Measurements from ENCODE around the gene LRTM1.

Gene LRTM1

GRCh38 chr3:54906763-54907162 lies 21.1 kb downstream of the LRTM1 start:
- Histone ChIP-seq H3K27me3 (ENCODE audit: low read depth, low read length) (peaks cover 5% of the 10 kb centered on the region; the same call in 1 of the 2 replicates), H3K4me3 (ENCODE audit: low read length) (no peak overlapping the region), H4K20me1 (ENCODE audit: insufficient read depth, low read length) (no peaks in the 10 kb centered on the region), H3K4me2 (ENCODE audit: low read length) (no peak overlapping the region), H3K36me3 (replicated peaks; ENCODE audit: low read depth, low read length) (no peaks in the 10 kb centered on the region), H3K27ac (ENCODE audit: low read length) (no peak overlapping the region), H3K4me1 (ENCODE audit: low read length) (no peaks in the 10 kb centered on the region), H3K9ac (ENCODE audit: low read length) (no peak overlapping the region), H3K79me2 (ENCODE audit: low read length) (no peaks in the 10 kb centered on the region), H2AFZ (ENCODE audit: low read depth, low read length) (no peak overlapping the region), H3K9me3 (ENCODE audit: insufficient read depth, low read length) (no peaks in the 10 kb centered on the region)
- TF ChIP-seq EZH2phosphoT487 (IDR thresholded peaks at IDR 0.05; ENCODE audit: low read depth) (no peak), CTCF (IDR thresholded peaks at IDR 0.05; ENCODE audit: low read depth, low read length) (no peak)

- H2AFZ ChIP-seq (ENCODE audit: low read depth, low read length) = no peak overlapping the region
- H3K27ac ChIP-seq (ENCODE audit: low read length) = no peak overlapping the region
- H3K4me1 ChIP-seq (ENCODE audit: low read length) = no peaks in the 10 kb centered on the region
- H3K79me2 ChIP-seq (ENCODE audit: low read length) = no peaks in the 10 kb centered on the region
- no peaks in the 10 kb centered on the region for H3K36me3 ChIP-seq (replicated peaks; ENCODE audit: low read depth, low read length)
- H3K4me3 ChIP-seq (ENCODE audit: low read length) = no peak overlapping the region
- H4K20me1 ChIP-seq (ENCODE audit: insufficient read depth, low read length) = no peaks in the 10 kb centered on the region
- H3K9me3 ChIP-seq (ENCODE audit: insufficient read depth, low read length) = no peaks in the 10 kb centered on the region
- peaks cover 5% of the 10 kb centered on the region; the same call in 1 of the 2 replicates for H3K27me3 ChIP-seq (ENCODE audit: low read depth, low read length)
- H3K4me2 ChIP-seq (ENCODE audit: low read length) = no peak overlapping the region
- TF ChIP-seq CTCF (IDR thresholded peaks at IDR 0.05; ENCODE audit: low read depth, low read length) (no peak), EZH2phosphoT487 (IDR thresholded peaks at IDR 0.05; ENCODE audit: low read depth) (no peak)
- no peak overlapping the region for H3K9ac ChIP-seq (ENCODE audit: low read length)
Measured at GRCh38 chr3:54905920-54906319, 21.9 kb downstream of the LRTM1 start.

GRCh38 chr3:54905261-54905888 lies 22.5 kb downstream of the LRTM1 start:
- H3K79me2 ChIP-seq (ENCODE audit: low read length) = no peaks in the 10 kb centered on the region
- H3K4me1 ChIP-seq (ENCODE audit: low read length) = no peaks in the 10 kb centered on the region
- H3K36me3 ChIP-seq (replicated peaks; ENCODE audit: low read depth, low read length) = no peaks in the 10 kb centered on the region
- no peaks in the 10 kb centered on the region for H3K9me3 ChIP-seq (ENCODE audit: insufficient read depth, low read length)
- no peak overlapping the region for H2AFZ ChIP-seq (ENCODE audit: low read depth, low read length)
- H3K4me3 ChIP-seq (ENCODE audit: low read length) = no peak overlapping the region
- no peaks in the 10 kb centered on the region for H4K20me1 ChIP-seq (ENCODE audit: insufficient read depth, low read length)
- H3K27me3 ChIP-seq (ENCODE audit: low read depth, low read length) = peaks cover 5% of the 10 kb centered on the region; the same call in 1 of the 2 replicates
- no peak for TF ChIP-seq EZH2phosphoT487 (IDR thresholded peaks at IDR 0.05; ENCODE audit: low read depth)
- no peak for TF ChIP-seq CTCF (IDR thresholded peaks at IDR 0.05; ENCODE audit: low read depth, low read length)
- H3K27ac ChIP-seq (ENCODE audit: low read length) = no peak overlapping the region
- no peak overlapping the region for H3K9ac ChIP-seq (ENCODE audit: low read length)
- no peak overlapping the region for H3K4me2 ChIP-seq (ENCODE audit: low read length)

GRCh38 chr3:54901906-54902685 lies 25.8 kb downstream of the LRTM1 start:
- no peak overlapping the region for H3K27ac ChIP-seq (ENCODE audit: low read length)
- no peaks in the 10 kb centered on the region; the same call in 1 of the 2 replicates for H4K20me1 ChIP-seq (ENCODE audit: insufficient read depth, low read length)
- H3K36me3 ChIP-seq (replicated peaks; ENCODE audit: low read depth, low read length) = no peaks in the 10 kb centered on the region
- no peak overlapping the region for H2AFZ ChIP-seq (ENCODE audit: low read depth, low read length)
- H3K4me3 ChIP-seq (ENCODE audit: low read length) = no peak overlapping the region
- H3K27me3 ChIP-seq (ENCODE audit: low read depth, low read length) = no peaks in the 10 kb centered on the region
- no peaks in the 10 kb centered on the region for H3K4me1 ChIP-seq (ENCODE audit: low read length)
- H3K9ac ChIP-seq (ENCODE audit: low read length) = no peak overlapping the region
- no peaks in the 10 kb centered on the region for H3K9me3 ChIP-seq (ENCODE audit: insufficient read depth, low read length)
- TF ChIP-seq EZH2phosphoT487 (IDR thresholded peaks at IDR 0.05; ENCODE audit: low read depth) = no peak
- no peak for TF ChIP-seq CTCF (IDR thresholded peaks at IDR 0.05; ENCODE audit: low read depth, low read length)
- H3K4me2 ChIP-seq (ENCODE audit: low read length) = no peak overlapping the region
- H3K79me2 ChIP-seq (ENCODE audit: low read length) = no peaks in the 10 kb centered on the region

All from OCI-LY3 (cell line).